ENCODE results near the gene PCGF1. TPM values are rescaled to one million over a fixed set of nuclear protein-coding genes. Genes with fewer than 3 reads are reported as not detected.

PCGF1 gene
- total and polyA plus RNA-seq, 2 of the 13 experiments (the other 11 are each of a cell fraction or from before 2014, with no cell fraction given) = 20.4 to 22.6 TPM

- TF ChIP-seq, protein P1, sequence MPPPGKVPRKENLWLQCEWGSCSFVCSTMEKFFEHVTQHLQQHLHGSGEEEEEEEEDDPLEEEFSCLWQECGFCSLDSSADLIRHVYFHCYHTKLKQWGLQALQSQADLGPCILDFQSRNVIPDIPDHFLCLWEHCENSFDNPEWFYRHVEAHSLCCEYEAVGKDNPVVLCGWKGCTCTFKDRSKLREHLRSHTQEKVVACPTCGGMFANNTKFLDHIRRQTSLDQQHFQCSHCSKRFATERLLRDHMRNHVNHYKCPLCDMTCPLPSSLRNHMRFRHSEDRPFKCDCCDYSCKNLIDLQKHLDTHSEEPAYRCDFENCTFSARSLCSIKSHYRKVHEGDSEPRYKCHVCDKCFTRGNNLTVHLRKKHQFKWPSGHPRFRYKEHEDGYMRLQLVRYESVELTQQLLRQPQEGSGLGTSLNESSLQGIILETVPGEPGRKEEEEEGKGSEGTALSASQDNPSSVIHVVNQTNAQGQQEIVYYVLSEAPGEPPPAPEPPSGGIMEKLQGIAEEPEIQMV (CRISPR knock-in tag; IDR thresholded peaks at IDR 0.05; ENCODE audit: low read depth) = no peak
- no peak; the same call in 1 of the 2 replicates for TF ChIP-seq ZNF205 (CRISPR knock-in tag; IDR thresholded peaks at IDR 0.05)
- TF ChIP-seq RERE (CRISPR knock-in tag; IDR thresholded peaks at IDR 0.05; ENCODE audit: low read depth) = peak; percentile 74; the same call in 1 of the 2 replicates
- no peak for TF ChIP-seq GMEB1 (CRISPR knock-in tag; IDR thresholded peaks at IDR 0.05; ENCODE audit: borderline replicate concordance)
- TF ChIP-seq, protein P2, sequence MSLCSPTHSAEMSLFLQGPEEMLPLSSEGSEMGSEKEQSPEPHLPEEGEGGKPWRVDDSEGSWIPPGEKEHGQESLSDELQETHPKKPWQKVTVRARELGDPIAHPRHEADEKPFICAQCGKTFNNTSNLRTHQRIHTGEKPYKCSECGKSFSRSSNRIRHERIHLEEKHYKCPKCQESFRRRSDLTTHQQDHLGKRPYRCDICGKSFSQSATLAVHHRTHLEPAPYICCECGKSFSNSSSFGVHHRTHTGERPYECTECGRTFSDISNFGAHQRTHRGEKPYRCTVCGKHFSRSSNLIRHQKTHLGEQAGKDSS (CRISPR knock-in tag; IDR thresholded peaks at IDR 0.05; ENCODE audit: borderline replicate concordance, low read depth) = peak; percentile 73; the same call in 1 of the 2 replicates
- no peak for TF ChIP-seq ADNP (CRISPR knock-in tag; IDR thresholded peaks at IDR 0.05)
- no peak for TF ChIP-seq TIGD3 (CRISPR knock-in tag; IDR thresholded peaks at IDR 0.05; ENCODE audit: borderline replicate concordance)
- TF ChIP-seq ZNF274 (CRISPR knock-in tag; IDR thresholded peaks at IDR 0.05) = no peak
- TF ChIP-seq, protein P3, sequence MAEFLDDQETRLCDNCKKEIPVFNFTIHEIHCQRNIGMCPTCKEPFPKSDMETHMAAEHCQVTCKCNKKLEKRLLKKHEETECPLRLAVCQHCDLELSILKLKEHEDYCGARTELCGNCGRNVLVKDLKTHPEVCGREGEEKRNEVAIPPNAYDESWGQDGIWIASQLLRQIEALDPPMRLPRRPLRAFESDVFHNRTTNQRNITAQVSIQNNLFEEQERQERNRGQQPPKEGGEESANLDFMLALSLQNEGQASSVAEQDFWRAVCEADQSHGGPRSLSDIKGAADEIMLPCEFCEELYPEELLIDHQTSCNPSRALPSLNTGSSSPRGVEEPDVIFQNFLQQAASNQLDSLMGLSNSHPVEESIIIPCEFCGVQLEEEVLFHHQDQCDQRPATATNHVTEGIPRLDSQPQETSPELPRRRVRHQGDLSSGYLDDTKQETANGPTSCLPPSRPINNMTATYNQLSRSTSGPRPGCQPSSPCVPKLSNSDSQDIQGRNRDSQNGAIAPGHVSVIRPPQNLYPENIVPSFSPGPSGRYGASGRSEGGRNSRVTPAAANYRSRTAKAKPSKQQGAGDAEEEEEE (CRISPR knock-in tag; IDR thresholded peaks at IDR 0.05; ENCODE audit: borderline replicate concordance) = peak; percentile 13; the same call in 1 of the 2 replicates
Observed at GRCh38 chr2:74502147-74502719, 5.3 kb downstream of the PCGF1 start (continued).
